Activated CD4-positive, alpha-beta memory T cell treated with anti-CD3 and anti-CD28 coated beads, Interleukin-2, amount 10 ng/mL, durations not matched to agents 7 days and 5 days (primary cell): ENCODE data around the gene SETD2. TPM values are rescaled to one million over a fixed set of nuclear protein-coding genes. Genes with fewer than 3 reads are reported as not detected.

Experiments
- CTCF ChIA-PET: fragments of 350-600 bp; sonication (Branson Sonifier 250); formaldehyde crosslinking; loops from one replicate; lab custom pipeline; 2021; ENCODE audit warnings: antibody characterized with exemption, inconsistent platforms; lab: Charles Lee
- POLR2A ChIA-PET: fragments of 350-600 bp; sonication (Branson Sonifier 250); formaldehyde crosslinking; loops from one replicate; lab custom pipeline; 2021; ENCODE audit warnings: antibody characterized with exemption; lab: Charles Lee
- DNase-seq: peaks from one replicate; pipeline ENCODE4 v3.0.0-alpha.2; 2020
- H3K27ac Mint-ChIP-seq: one replicate; pipeline ENCODE4 v1.8.0; 2021; ENCODE audit warnings: mild to moderate bottlenecking, mixed read lengths
- H3K27me3 Mint-ChIP-seq: one replicate; pipeline ENCODE4 v1.8.0; 2021; ENCODE audit warnings: mixed read lengths
- H3K36me3 Mint-ChIP-seq: one replicate; pipeline ENCODE4 v1.8.0; 2021; ENCODE audit warnings: low read depth, mixed read lengths
- H3K4me1 Mint-ChIP-seq: one replicate; pipeline ENCODE4 v1.8.0; 2021; ENCODE audit warnings: mixed read lengths
- H3K4me3 Mint-ChIP-seq: one replicate; pipeline ENCODE4 v1.8.0; 2021; ENCODE audit warnings: mild to moderate bottlenecking, mixed read lengths
- H3K9me3 Mint-ChIP-seq: one replicate; pipeline ENCODE4 v1.8.0; 2021; ENCODE audit warnings: mixed read lengths
- total RNA-seq, 2 experiments: library from RNA; stranded (reverse); gene quantifications; one replicate each; pipeline ENCODE4 v1.2.3, GENCODE V29; 2021

Gene SETD2
- total RNA-seq, 2 experiments from 2014 or later: 37.4 to 41.5 TPM

DNA sequence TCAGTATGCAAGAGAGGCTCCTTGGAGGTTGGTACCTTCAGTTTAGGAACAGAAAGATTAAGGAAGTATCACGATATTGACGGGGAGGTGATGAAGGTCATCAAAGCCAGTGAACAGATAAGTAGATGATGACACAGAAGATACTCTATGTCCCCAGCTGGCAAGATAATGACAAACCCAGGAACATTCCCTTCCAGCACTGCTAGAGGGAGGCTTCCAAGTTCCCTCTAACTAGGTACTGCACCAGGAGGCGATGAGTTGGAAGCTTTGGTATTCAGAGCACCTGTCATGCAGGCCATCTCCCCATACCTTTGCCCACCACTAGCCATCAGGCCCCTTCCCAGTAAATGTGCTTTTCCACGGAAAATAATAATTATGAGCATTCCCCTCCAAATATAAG is 143.6 kb downstream of the SETD2 start:
- peaks cover 31% of the 10 kb centered on the region for H3K36me3 Mint-ChIP-seq
- peak overlapping the region; percentile 69 for H3K27ac Mint-ChIP-seq
- no peak overlapping the region for H3K4me3 Mint-ChIP-seq
- ChIA-PET CTCF (interaction anchor here (1.2 kb wide), 1 partner anchor 8 kb away, joined by 3 read pairs; no protein-coding TSS in a partner anchor), POLR2A (interaction anchor here (1.3 to 2.5 kb wide), 6 partner anchors 9 to 89 kb away, joined by 4 to 24 read pairs (median 4); no protein-coding TSS in a partner anchor)
- no peak for DNase-seq
- H3K27me3 Mint-ChIP-seq: no peaks in the 10 kb centered on the region
- no peaks in the 10 kb centered on the region for H3K9me3 Mint-ChIP-seq
- H3K4me1 Mint-ChIP-seq: peaks cover 60% of the 10 kb centered on the region

DNA sequence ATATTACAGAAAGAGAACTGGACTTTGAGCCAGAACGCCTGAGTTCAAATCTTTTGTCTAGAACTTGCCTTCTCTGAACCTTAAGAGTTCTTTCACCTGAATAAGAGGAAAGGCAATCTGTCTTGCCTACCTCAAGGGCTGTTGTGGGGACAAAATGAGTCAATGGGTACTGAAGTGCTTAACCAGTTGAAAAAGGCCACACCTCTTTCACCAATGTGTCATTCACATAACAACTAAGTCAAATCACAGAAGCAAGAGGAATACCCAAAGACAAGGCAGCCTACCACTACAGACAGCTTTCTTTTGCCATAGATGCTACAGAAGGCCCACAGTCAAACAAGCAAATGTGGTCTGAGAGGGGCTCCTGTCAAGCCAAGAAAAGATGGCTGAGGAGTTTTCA is 144.7 kb downstream of the SETD2 start:
- DNase-seq: peak; percentile 47
- peaks cover 58% of the 10 kb centered on the region for H3K4me1 Mint-ChIP-seq
- ChIA-PET POLR2A (interaction anchor here (1.2 to 3.2 kb wide), 7 partner anchors 11 to 145 kb away, joined by 4 to 24 read pairs (median 5); partner anchors contain the start of genes NBEAL2 and SETD2), CTCF (interaction anchor here (1.2 kb wide), 1 partner anchor 9 kb away, joined by 3 read pairs; no protein-coding TSS in a partner anchor)
- H3K36me3 Mint-ChIP-seq: peaks cover 36% of the 10 kb centered on the region
- no peak overlapping the region for H3K4me3 Mint-ChIP-seq
- peak overlapping the region; percentile 69 for H3K27ac Mint-ChIP-seq
- no peaks in the 10 kb centered on the region for H3K9me3 Mint-ChIP-seq
- H3K27me3 Mint-ChIP-seq: no peaks in the 10 kb centered on the region

DNA sequence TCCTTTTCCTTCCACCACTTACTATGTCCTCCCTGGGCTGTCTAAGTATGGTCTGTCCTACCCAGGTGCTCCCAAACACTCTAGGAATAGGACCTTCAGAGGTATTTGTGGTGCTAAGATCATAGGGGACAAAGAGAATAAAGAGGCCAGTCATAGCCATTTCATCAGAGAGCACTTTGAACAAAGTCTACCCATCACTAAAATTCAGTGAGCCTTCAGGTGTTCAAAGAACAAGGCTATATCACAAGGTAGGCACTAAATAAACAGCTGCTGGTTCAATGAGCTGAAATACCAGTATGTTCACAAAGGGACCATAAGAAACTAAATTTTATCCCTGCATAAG is 145.7 kb downstream of the SETD2 start:
- peak overlapping the region; percentile 69 for H3K27ac Mint-ChIP-seq
- DNase-seq: no peak
- H3K36me3 Mint-ChIP-seq: peaks cover 41% of the 10 kb centered on the region
- no peak overlapping the region for H3K4me3 Mint-ChIP-seq
- no peaks in the 10 kb centered on the region for H3K9me3 Mint-ChIP-seq
- H3K4me1 Mint-ChIP-seq: peaks cover 58% of the 10 kb centered on the region
- ChIA-PET POLR2A (interaction anchor here (1.5 to 3.2 kb wide), 2 partner anchors 12 to 146 kb away, joined by 3 to 13 read pairs; partner anchors contain the start of gene SETD2), CTCF (interaction anchor here (1.6 kb wide), 1 partner anchor 403 kb away, joined by 3 read pairs; no protein-coding TSS in a partner anchor)
- no peaks in the 10 kb centered on the region for H3K27me3 Mint-ChIP-seq

DNA sequence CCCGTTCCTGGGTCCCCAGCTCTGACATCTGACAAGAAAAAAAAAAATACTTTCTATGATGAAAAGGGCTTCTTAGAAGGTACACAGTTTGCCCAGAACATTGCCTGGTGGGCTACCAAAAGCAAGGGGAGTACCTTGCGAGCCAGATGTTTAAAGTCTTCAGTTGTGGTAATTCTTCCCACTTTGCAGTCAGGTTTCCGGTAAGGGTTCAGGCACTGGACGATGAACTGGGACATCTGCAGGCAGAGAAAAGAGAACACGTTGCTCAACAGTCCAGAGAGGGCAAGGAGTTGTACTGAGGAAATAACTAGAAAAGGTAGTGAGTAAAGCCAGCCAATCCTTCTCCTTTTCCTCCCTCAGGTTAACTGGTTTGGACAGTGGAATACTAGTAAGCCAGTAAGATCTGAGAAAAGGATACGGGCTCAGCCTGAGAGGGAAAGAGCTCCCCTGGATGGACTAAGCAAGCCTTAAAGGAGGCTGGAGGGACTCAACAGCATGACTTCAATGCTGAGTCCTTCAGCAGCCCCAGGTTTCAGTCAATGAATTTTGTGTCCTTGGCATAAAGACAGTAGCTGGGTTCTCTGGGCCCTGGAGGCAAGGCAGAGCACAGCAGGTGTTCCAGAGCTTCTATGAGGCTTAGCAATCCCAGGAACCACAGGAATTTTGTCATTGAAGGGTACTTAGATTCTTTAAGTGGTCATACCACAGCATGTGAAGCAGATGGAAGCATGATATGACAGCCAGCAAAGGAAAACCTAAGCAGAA is 146.2 kb downstream of the SETD2 start:
- peak overlapping the region; percentile 80 for H3K27ac Mint-ChIP-seq
- H3K9me3 Mint-ChIP-seq: no peaks in the 10 kb centered on the region
- peaks cover 58% of the 10 kb centered on the region for H3K4me1 Mint-ChIP-seq
- H3K36me3 Mint-ChIP-seq: peaks cover 41% of the 10 kb centered on the region
- DNase-seq: no peak
- no peaks in the 10 kb centered on the region for H3K27me3 Mint-ChIP-seq
- no peak overlapping the region for H3K4me3 Mint-ChIP-seq
- ChIA-PET CTCF (interaction anchor here (1.6 kb wide), 1 partner anchor 403 kb away, joined by 3 read pairs; no protein-coding TSS in a partner anchor), POLR2A (interaction anchor here (0.9 to 3.2 kb wide), 6 partner anchors 10 to 146 kb away, joined by 3 to 13 read pairs (median 4); partner anchors contain the start of gene SETD2)

DNA sequence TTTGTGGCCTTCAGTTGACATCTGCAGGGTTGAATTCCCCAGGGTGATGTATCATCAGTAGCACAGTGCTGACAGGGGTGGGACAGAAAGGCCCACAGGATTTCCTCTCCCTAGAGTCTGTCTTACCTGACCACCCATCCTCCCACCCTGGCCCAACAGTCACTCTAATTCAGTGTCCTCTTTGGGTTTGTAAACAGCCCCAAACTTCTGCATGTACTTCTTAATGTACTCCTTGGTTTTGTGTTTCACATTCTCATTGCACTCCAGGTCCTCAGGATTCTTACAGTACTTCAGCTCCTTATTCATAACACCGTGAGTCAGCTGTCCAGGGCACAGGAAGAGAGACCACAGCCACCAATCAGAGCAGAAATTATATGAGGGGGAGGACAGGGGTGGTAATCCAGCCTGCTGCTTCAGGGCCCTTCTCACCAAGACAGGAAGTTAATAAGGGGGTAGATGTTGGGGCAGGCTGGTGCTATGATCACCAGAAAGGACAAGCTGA is 146.9 kb downstream of the SETD2 start:
- ChIA-PET POLR2A (interaction anchor here (0.9 to 3.2 kb wide), 7 partner anchors 10 to 147 kb away, joined by 3 to 13 read pairs (median 3); partner anchors contain the start of gene SETD2), CTCF (no interaction called here)
- peak; percentile 62 for DNase-seq

DNA sequence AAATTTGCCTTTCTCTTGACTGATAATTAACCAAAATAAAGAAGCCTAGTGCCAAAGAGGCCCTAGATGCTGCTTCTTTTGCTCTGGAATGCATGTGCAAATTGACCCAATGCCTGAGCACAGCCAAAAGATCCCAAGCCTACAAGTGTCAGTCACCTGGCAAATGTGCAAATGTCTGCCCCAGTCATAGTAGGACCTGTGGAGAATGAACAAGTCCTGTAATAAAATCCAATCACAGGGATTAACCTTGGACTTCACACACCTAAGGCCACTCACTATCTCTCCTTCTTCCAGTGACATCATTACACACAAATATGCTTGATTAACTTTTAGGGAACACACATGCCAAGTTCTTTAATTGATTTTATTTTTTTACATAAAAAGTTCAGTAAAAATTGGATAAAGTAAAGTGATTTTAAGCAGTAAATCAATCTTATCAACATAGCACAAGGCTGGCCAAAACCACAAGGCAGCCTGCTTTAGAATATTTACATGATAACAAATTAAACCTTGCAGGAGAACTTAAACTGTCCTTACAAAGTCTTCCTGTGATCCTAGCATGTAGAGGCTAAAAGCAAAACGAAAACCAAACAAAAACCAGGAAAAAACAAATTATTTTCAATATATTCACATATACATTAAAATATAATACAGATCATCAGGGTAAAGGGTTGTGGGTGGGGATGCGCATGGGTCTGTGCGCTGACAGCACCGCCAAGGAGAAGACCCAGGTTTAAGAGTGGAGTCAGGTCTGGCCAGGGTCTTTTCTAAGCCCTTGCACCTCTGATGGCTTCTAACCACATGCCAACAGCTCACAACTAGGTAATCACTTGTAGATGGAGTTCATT is 147.6 kb downstream of the SETD2 start:
- no peak overlapping the region for H3K4me3 Mint-ChIP-seq
- H3K4me1 Mint-ChIP-seq: peaks cover 61% of the 10 kb centered on the region
- ChIA-PET POLR2A (interaction anchor here (0.9 to 3.2 kb wide), 8 partner anchors 9 to 148 kb away, joined by 3 to 13 read pairs (median 4); partner anchors contain the start of gene SETD2), CTCF (no interaction called here)
- DNase-seq: no peak
- no peaks in the 10 kb centered on the region for H3K27me3 Mint-ChIP-seq
- H3K9me3 Mint-ChIP-seq: no peaks in the 10 kb centered on the region
- peaks cover 43% of the 10 kb centered on the region for H3K36me3 Mint-ChIP-seq
- H3K27ac Mint-ChIP-seq: peak overlapping the region; percentile 80

More for the DNA sequence above, 146.9 kb downstream of the SETD2 start:
- Mint-ChIP-seq H3K27ac (peak overlapping the region; percentile 80), H3K36me3 (peaks cover 41% of the 10 kb centered on the region), H3K4me3 (no peak overlapping the region), H3K27me3 (no peaks in the 10 kb centered on the region), H3K9me3 (no peaks in the 10 kb centered on the region), H3K4me1 (peaks cover 58% of the 10 kb centered on the region)

DNA sequence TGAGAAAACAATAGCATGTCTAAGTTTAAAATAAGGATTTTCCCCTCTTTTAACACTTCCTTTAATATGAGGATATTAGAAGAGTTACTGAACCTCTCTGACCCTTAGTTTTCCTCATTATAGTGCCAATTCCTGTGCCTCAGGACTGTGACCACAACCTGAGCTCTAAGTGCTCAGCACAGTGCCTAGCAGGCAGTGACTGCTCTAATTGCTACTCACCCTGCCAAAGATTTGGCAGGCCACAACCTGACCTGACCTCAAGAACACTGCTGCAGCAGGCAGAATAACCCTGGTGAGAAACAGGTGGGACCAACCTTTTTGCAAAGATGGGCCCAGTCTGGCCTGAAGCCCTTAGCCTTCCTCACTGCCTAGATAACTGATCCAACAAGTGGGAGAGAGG is 148.8 kb downstream of the SETD2 start:
- Mint-ChIP-seq H3K4me1 (peaks cover 57% of the 10 kb centered on the region), H3K27ac (peak overlapping the region; percentile 60), H3K4me3 (no peak overlapping the region), H3K36me3 (peaks cover 51% of the 10 kb centered on the region), H3K27me3 (no peaks in the 10 kb centered on the region), H3K9me3 (no peaks in the 10 kb centered on the region)
- POLR2A ChIA-PET: interaction anchor here (1.2 to 2.1 kb wide), 3 partner anchors 9 to 148 kb away, joined by 3 to 5 read pairs (median 4); partner anchors contain the start of genes NBEAL2 and SETD2
- peak; percentile 15 for DNase-seq
- CTCF ChIA-PET: no interaction called here

DNA sequence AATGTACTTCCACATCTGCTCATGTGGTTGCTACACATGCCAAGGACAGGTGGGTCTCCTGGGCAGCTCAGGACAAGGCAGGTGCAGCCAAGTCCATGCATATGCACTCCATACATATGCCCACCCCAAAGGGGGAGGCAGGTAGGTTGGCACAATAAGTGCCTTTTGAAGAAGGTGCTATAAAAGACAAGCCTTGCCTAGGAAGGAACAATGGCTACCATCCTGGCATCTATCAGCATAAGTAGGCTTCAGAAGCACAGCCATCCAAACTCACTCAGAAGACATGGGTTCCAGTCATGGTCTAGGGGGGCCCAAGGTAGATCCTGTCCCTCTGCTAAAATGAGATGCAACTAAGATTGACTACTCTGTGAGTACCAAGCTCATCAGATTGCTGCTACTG is 149.9 kb downstream of the SETD2 start:
- CTCF ChIA-PET: no interaction called here
- Mint-ChIP-seq H3K9me3 (no peaks in the 10 kb centered on the region), H3K27me3 (no peaks in the 10 kb centered on the region), H3K4me1 (peaks cover 47% of the 10 kb centered on the region), H3K36me3 (peaks cover 51% of the 10 kb centered on the region), H3K4me3 (no peak overlapping the region), H3K27ac (no peak overlapping the region)
- no peak for DNase-seq
- POLR2A ChIA-PET: interaction anchor here (1.0 to 2.1 kb wide), 3 partner anchors 8 to 34 kb away, joined by 3 to 5 read pairs (median 4); partner anchors contain the start of gene NBEAL2

DNA sequence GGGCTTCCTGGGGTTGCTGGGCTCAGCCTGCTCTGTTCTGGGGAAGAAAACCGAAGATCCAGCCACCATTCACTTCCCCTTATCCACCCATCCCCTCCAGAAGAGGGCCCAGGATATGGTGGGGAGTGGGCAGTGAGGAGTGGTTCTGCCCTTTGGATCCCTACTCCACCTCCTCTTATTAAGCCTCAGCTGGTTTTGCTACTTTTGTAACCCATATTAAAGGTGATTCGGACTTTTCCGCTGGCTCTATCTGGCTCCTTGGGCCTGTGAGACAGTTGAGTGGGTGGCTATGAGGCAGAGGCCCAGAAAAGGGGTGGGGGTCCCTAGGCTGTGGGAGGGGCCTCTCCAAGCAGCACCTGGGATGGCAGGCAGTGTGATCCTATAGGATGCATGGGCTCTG is 150.7 kb downstream of the SETD2 start:
- DNase-seq: no peak
- peaks cover 49% of the 10 kb centered on the region for H3K36me3 Mint-ChIP-seq
- no peaks in the 10 kb centered on the region for H3K27me3 Mint-ChIP-seq
- ChIA-PET POLR2A (interaction anchor here (1.0 to 1.2 kb wide), 2 partner anchors 14 to 31 kb away, joined by 3 to 4 read pairs; no protein-coding TSS in a partner anchor), CTCF (no interaction called here)
- no peak overlapping the region for H3K4me3 Mint-ChIP-seq
- peaks cover 42% of the 10 kb centered on the region for H3K4me1 Mint-ChIP-seq
- H3K27ac Mint-ChIP-seq: peak overlapping the region; percentile 21
- no peaks in the 10 kb centered on the region for H3K9me3 Mint-ChIP-seq

DNA sequence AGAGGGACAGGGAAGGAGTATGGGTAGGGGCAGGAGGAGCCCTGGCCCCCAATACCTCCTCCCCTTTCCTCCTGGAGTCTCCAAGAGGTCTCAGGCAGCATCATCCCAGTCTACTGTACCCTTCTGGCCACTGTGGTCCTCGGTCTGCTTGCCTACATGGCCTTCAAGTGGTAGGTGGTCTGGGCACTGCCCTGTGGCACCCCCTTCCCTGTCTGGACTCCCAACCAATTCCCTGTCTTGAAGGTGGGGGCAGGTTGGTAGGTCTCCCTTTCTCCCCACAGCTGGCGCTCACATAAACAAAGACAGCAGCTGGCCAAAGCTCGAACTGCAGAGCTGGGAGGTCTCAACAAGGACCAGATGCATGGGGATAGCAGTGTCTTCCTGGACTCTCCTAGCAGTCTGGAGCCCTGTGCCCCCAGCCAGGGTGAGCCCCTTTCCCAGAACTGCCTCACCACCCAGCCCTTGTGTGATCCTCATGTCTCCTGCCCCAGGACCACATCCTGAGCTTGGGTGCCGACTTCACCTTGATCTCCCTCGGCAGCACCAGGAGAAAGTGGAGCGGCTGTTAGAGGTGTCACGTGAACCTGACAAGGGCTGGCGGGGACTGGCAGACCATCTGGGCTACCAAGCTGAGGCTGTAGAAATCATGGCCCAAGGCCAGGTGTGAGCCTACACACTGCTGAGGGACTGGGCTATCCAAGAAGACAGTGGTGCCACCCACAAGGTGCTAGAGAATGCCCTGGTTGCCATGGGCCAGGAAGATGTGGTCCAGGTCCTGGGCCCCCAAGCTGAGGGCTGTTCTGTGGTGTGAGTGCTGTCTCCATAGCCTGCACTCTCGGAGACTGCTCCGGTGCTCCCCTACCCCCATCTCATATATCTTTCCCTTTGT is 151.3 kb downstream of the SETD2 start:
- H3K9me3 Mint-ChIP-seq: no peaks in the 10 kb centered on the region
- peaks cover 48% of the 10 kb centered on the region for H3K36me3 Mint-ChIP-seq
- CTCF ChIA-PET: no interaction called here
- no peaks in the 10 kb centered on the region for H3K27me3 Mint-ChIP-seq
- peak; percentile 15 for DNase-seq
- H3K4me1 Mint-ChIP-seq: peaks cover 36% of the 10 kb centered on the region
- H3K27ac Mint-ChIP-seq: peak overlapping the region; percentile 21
- no peak overlapping the region for H3K4me3 Mint-ChIP-seq
- POLR2A ChIA-PET: interaction anchor here (1.2 kb wide), 1 partner anchor 15 kb away, joined by 4 read pairs; no protein-coding TSS in a partner anchor

DNA sequence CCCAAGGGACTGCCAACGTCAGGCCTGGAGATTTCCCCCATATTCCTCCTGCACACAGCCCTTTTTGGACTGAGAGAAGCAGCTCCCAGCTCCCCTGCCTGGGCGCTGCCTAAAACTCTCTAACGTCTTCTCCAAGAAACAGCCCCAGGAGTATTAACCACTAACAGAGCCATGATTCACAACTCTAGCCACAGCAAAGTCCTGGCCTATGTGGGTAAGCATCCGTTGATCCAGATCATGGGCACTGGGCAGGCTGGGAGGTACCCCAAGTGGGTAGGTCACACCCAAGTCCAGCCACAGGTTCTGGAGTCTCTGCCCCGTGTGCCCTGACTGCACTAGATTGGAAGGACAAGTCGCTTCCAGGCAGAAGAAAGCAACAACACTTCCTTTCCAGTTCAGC is 152.5 kb downstream of the SETD2 start:
- Mint-ChIP-seq H3K27ac (no peak overlapping the region), H3K9me3 (no peaks in the 10 kb centered on the region), H3K27me3 (no peaks in the 10 kb centered on the region), H3K36me3 (peaks cover 49% of the 10 kb centered on the region), H3K4me3 (no peak overlapping the region), H3K4me1 (peaks cover 24% of the 10 kb centered on the region)
- POLR2A ChIA-PET: interaction anchor here (0.8 to 1.3 kb wide), 4 partner anchors 9 to 35 kb away, joined by 3 to 4 read pairs (median 4); partner anchors contain the start of gene CCDC12
- no peak for DNase-seq
- CTCF ChIA-PET: interaction anchor here (0.9 to 1.1 kb wide), 2 partner anchors 19 to 313 kb away, joined by 3 read pairs; no protein-coding TSS in a partner anchor
